NB4 (cell line): ENCODE measurements around the gene SLC7A6.

Experiments used
- DNase-seq: peaks from one replicate; pipeline ENCODE4 v3.0.0; 2010; ENCODE audit warnings: low read depth
- H3K4me3 ChIP-seq: one replicate; pipeline ENCODE4 v1.5.1; 2011; ENCODE audit warnings: mild to moderate bottlenecking, low read depth, low read length, moderate library complexity
- MYC ChIP-seq: IDR thresholded peaks from 2 replicates; pipeline ENCODE4 v1.6.1; 2011; ENCODE audit warnings: low read depth, low read length
- POLR2A ChIP-seq: IDR thresholded peaks from 2 replicates; pipeline ENCODE4 v1.6.1; 2011; ENCODE audit warnings: mild to moderate bottlenecking; ENCODE audit not compliant: insufficient read length; ENCODE audit errors: extremely low read depth
- TF ChIP-seq, protein P1 (sequence below): IDR thresholded peaks from 2 replicates; pipeline ENCODE4 v1.6.1; 2011; ENCODE audit warnings: low read depth, low read length
- TF ChIP-seq, protein P2 (sequence below): IDR thresholded peaks from one replicate; pipeline ENCODE4 v1.5.1; 2012; ENCODE audit warnings: low read depth, low read length

SLC7A6 gene

DNA sequence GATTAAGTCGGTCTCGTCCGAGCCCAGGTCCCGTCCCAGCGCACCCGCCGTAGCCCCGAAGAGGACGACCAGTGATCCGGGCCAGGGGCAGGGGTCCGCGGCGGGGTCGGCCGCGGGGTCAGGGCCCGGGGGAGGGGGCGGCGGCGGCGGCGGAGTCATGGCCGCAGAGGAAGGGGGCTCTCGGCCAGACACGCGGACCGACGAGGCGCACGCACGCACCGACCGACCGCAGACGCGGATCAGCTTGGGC, 28.5 kb upstream of the SLC7A6 start, which contains the start of gene ESRP2:
Gene ESRP2, minus strand, starts transcription at position 241 of the 250 bp plus-strand sequence. Its CDS starts 82 bp downstream, at position 159.
- no peak for DNase-seq
- peak within 1 kb of the TSS; percentile 34 for H3K4me3 ChIP-seq
- TF ChIP-seq POLR2A, result no peak
- no peak for TF ChIP-seq MYC
- TF ChIP-seq, protein P1, sequence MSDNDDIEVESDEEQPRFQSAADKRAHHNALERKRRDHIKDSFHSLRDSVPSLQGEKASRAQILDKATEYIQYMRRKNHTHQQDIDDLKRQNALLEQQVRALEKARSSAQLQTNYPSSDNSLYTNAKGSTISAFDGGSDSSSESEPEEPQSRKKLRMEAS, result no peak
- TF ChIP-seq, protein P2, sequence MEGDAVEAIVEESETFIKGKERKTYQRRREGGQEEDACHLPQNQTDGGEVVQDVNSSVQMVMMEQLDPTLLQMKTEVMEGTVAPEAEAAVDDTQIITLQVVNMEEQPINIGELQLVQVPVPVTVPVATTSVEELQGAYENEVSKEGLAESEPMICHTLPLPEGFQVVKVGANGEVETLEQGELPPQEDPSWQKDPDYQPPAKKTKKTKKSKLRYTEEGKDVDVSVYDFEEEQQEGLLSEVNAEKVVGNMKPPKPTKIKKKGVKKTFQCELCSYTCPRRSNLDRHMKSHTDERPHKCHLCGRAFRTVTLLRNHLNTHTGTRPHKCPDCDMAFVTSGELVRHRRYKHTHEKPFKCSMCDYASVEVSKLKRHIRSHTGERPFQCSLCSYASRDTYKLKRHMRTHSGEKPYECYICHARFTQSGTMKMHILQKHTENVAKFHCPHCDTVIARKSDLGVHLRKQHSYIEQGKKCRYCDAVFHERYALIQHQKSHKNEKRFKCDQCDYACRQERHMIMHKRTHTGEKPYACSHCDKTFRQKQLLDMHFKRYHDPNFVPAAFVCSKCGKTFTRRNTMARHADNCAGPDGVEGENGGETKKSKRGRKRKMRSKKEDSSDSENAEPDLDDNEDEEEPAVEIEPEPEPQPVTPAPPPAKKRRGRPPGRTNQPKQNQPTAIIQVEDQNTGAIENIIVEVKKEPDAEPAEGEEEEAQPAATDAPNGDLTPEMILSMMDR, result no peak

DNA sequence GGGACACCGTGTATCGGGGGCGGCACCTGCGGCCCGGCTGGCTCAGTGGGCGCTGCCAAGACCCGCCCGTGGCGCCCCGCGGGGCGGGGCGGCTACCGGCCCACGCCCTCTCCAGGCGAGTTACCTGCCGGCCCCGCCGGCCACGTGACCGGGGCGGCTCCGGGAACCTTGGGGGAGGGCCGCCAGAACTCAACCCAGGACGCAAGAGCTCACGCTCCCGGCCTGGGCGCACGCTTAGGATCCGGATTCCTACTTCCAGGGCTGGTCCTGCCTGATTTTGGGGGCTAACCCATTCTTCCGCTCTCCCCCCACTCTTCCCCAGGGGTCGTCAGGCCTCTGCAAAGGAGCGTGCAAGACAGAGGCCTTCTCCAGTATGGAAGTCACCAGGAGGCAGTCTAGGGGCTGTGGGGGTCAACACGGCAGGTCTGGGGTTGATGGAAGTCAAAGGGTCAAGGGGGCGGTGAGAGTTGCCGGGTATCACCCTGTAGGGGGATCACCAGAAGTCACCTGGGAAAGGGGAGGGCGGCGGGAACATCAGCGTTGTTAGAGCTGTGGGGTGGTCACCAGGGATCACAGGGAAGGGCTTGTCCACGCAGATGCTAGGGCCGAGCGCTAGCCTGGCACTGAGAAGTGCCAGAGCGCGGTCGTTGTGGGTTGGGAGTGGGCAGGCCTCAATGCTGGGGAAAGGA, 28.0 kb upstream of the SLC7A6 start:
- TF ChIP-seq POLR2A (no peak), MYC (no peak)
- TF ChIP-seq, protein P1, result no peak
- TF ChIP-seq, protein P2, result no peak
- H3K4me3 ChIP-seq, result no peak overlapping the region
- no peak for DNase-seq

DNA sequence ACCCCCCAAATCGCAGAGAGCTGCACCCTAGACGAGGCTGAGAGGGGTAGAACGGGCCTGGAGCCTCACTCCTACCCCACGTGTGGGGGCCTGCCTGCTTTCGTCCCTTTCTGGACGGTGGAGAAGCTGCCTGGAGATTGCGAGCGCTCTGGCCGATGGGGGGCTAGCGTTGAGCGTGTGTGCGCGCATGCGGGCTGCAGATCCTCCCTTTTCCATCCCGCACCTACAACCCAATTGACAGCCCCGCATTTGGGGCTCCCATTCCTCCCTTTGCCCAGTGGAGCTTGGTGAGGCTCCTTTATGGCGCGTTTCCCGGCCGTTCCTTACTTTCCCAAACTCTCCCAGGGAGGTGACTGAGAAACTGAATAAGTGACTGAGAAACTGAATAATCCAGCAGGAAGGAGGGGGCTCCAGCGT, 27.5 kb upstream of the SLC7A6 start:
- TF ChIP-seq, protein P1, result no peak
- TF ChIP-seq, protein P2, result no peak
- TF ChIP-seq MYC (no peak), POLR2A (no peak)
- DNase-seq, result no peak
- peak overlapping the region; percentile 34 for H3K4me3 ChIP-seq

DNA sequence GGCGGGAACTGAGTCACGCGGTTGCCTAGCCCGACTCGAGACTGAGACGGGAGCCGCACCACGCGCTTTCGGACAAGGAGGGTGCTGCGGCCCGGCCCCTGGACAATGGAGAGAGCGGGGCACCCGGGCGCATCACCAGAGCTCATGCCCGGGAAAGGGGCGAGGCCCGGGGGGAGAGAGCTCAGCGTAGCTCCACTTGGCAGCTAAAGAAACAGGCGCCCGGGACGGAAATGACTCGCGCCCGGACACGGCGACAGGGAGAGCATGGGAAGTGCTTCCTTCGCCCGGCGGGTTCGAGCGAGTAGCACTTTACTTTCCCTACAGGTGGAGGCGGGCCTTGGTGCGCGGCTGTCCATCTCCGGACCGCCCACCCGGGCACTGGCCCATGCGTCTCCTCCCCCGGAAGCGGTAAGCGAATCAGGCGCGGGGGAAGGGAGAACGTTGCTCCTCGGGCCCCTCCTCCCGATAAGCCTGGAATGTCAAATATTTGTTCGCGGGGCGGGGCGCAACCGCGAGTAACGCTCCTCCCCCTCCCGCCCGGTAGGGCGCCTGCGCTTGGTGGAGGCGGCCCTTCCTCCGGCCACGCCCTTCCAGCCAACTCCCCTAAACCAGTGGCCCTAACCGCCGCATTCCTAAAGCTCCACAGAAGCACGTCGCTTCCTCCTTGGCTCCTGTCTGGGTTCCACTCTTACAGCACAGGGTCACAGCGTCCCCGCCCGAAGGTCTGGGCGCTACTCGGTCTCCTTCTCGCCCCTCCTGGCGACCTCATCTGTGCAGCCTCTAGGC, 26.9 kb upstream of the SLC7A6 start:
- peak overlapping the region; percentile 36 for H3K4me3 ChIP-seq
- TF ChIP-seq, protein P1, result no peak
- TF ChIP-seq, protein P2, result no peak
- TF ChIP-seq MYC (no peak), POLR2A (no peak)
- peak; percentile 99 for DNase-seq

DNA sequence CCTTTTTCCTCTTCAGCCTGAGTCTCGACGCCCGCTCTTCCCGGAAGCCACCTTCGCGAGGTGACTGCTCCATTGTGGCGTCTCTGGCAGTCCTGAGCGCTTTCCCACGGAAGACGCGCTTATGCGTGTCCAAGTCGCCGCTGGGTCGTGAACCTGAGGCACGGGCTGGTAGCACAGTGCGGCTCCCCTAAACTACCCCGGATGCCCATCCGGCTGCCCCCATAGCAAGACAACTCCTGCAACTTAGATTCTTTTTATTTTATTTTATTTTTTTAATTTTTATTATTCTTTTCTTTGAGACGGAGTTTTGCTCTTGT, 26.3 kb upstream of the SLC7A6 start:
- H3K4me3 ChIP-seq, result peak overlapping the region; percentile 36
- no peak for DNase-seq

More for the DNA sequence above, 26.3 kb upstream of the SLC7A6 start:
- no peak for TF ChIP-seq MYC
- TF ChIP-seq, protein P1, result no peak
- TF ChIP-seq POLR2A, result no peak
- TF ChIP-seq, protein P2, result no peak
